Hematopoietic multipotent progenitor cell treated with erythropoietin and hydrocortisone succinate and interleukin-3 and kit ligand, for 17 days (in vitro differentiated cells): ENCODE measurements around the gene ATP10A.
"Not testable (repeated sequence)": the region's sequence is repeated elsewhere in the genome, so short reads cannot be mapped to it uniquely, and the experiment has no call there.

Experiments used
- DNase-seq: peaks from one replicate; pipeline ENCODE4 v3.0.0-alpha.2; 2015; ENCODE audit warnings: low spot score

The ATP10A gene

DNA sequence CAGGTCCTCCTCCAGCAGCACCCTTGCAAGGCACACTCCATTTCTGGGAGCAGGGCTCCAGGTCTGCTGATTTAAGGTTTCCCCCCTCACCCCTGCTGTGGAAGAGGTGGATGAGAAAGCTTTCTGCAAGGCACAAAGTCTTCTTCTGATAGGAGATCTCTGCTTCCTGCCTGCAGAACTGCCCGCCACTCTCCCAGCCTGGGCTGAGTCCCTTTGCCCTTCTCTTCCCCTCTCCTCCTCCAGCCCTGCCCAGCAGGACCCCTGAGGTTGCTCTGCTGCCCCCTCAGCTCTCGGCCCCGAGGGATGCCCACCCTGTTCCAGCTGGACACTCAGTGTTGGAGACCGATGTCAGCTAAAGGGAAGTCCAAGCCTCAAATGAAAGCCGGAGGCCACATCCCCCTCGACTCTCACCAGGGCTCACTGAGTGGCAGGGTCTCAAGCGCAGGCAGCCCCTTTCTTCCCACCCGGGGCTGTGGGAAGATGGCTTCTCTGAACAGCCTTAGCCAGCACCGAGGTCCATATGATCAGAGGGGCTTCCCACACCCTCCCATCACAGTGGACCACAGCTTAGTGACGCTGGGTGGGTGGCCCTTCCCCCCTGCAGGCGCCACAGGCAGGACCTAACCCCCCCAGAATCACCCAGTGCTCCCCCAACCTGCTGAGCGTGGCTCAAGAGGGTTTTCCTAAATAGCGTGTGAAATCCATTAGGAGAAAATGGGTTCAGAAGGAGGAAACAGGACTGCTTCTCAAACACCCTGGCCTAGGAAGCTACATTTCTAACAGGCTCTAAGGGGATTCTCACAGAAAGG lies 4.0 kb downstream of the ATP10A start:
- no peak for DNase-seq

DNA sequence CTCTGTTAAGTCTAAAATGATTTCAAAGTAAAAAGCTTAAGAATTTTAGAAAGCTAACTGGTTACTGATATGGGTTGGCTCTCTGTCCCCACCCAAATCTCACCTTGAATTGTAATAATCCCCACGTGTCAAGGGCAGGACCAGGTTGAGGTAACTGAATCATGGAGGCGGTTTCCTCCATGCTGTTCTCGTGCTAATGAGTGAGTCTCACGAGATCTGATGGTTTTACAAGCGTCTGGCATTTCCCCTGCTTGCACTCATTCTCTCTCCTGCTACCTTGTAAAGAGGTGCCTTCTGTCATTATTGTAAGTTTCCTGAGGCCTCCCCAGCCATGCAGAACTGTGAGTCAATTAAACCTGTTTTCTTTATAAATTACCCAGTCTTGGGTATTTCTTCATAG lies 7.1 kb downstream of the ATP10A start:
- not testable (repeated sequence) for DNase-seq

DNA sequence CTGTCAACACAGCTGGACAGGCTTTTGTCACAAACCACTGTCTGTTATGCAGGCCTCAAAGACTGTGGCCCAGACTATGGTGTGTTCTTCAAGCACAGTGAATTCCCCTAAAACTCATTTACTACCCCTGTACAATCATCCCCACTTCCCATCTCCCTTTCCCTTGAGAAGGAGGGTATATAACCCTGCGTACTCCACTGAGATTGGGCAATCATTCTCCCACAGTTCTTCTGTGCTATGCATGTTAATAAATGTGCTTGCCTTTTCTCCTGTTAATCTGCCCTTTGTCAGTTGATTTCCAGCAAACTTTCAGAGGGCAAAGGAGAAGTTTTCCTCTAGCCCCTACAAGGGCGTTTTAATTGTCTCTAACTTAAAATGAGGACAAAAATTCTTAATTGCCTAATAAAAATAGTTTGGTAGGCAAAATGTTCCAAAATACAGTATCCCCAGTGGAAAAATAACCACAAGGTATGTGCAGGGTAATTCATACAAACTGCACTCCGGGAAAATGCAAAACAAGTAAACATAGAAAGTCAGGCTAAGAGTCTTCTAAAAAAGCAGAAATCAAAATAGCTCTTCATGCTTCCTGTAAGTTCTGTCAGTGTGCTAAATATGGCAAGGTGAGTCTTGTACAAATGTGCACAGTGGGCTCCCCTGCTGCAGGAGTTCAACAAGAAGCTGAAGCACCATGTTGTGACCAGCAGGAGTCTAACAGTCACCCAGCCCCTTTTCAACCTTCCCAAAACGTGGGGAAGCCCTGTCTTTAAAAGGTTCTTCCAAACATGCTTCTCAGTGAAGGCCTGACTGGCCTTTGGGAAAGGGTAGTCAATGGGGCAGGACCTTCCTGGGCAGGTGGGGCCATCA lies 10.2 kb downstream of the ATP10A start:
- DNase-seq = no peak

DNA sequence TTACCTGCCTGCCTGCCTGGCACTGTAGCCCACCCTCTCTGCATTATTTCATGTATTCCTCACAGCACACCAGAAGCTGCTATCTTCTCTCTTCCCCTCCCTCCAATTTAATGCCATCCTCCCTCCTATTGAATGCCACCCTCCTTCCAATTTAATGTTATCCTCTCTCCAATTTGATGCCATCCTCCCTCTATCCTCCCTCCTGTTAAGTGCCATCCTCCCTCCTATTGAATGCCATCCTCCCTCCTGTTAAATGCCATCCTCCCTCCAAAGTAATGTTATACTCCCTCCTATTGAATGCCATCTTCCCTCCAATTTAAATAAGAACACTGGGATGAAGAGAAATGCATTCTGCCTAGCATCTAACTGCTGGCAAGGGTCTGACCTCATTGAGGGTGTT lies 11.1 kb downstream of the ATP10A start:
- no peak for DNase-seq

DNA sequence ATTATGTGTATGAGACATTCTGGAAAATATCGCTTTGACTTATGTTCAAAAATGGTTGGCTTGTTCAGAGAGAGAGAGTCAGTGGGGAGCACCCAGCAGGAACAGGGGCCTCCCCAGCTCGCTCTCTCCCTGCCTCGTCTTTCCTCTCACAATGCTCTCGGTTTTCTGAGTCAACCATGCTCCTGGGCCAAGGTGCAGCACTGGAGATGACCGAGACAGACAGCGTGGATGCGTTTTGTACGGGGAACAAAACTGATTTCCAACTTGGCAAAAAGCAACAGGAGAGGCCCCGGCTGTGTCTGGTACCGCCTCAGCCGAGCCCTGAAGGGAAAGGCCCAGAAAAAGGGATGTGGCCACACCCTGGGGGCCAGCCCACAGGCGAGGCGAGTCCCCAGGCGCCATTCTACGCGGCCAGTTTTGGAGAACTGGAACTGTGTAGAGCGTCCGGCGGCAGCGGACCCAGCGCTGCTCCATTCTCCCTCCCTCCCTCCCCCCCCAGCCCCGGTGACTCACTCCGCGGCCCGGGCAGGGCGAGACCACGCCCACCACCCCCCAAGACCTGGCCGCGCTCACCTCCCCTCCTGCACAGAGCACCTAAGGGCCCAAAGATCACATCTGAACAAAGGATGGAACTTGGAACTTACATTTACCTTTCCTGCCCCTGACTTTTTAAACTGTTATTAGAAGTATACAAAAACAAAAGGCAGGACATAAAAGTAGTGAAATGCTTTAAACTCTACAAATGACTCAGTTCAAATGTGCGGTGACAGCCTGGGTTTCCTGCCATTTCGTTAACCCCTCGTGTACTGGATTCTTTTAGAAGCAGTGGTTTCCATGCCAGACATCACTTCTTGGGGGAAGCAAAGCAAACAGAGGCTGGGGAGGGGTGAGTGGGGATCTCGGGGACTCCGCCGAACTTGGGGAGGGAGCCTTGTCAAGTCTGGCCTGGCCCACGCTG lies 12.7 kb downstream of the ATP10A start:
- DNase-seq = no peak

DNA sequence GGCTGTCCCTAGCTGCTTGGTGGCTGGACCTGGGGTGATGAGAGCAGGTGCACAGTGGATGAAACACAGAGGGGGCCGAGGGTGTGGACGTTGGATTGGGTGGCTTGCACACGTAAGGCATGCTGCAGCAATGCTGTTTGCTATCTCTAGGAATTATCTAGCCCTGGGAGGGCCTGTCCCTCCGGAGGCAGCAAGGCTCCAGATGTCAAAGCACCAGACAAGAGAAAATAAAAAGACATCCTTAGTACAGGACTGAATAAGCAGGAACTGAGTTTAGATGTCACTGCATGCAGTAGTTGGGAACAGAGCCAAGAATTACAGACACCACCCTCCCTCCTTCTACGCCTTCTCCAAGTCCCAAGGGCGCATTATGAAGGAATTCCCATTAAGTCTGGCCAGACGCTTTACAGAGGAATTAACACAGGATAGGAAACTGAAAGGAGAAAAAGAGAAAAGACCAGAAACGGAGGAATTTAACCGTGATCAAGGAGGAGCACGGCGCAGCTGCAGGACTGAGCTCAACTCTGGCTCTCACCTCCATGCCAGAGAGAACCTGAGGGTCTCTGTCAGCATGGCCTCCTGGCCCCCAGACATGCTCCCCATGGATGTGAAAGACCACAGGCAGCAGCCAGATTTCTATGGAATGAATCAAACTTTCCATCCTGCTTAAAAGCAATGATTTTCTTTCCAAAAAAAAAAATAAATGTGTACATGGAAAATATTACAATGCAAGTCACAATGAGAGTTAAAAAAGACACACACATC lies 13.8 kb downstream of the ATP10A start:
- no peak for DNase-seq

DNA sequence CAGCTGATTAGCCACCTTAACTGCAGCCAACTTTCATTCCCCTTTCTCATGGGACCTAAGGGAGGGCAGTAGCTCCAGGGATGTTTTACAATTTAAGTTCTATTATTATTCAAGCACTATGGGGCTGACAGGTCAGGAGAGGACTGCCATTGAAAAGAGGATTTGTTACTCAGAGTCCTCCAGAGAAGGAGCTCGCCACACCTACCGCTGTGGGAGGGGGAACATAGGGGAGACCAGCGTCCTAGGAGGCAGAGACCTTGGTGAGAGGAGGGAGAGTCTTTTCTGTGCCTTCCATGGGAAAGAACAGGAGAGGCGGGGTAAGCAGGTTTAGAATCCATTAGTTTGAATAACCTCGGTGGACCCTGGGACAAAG lies 14.4 kb downstream of the ATP10A start:
- DNase-seq = no peak

DNA sequence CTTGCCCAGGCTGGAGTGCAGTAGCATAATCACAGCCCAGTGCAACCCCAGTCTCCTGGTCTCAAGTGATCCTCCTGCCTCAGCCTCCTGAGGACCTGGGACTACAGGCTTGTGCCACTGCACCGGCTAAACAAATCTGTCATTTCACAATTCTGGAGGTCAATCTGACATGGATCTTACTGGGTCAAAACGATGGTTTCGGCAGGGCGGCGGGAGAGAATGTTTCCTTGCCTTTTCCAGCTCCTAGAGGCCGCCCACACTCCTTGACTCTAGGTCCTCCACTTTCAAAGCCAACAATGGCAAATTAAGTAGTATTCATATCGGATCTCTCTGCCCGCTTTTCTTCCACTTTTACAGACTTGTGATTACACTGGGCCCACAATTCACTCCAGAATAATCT lies 14.8 kb downstream of the ATP10A start:
- no peak for DNase-seq

DNA sequence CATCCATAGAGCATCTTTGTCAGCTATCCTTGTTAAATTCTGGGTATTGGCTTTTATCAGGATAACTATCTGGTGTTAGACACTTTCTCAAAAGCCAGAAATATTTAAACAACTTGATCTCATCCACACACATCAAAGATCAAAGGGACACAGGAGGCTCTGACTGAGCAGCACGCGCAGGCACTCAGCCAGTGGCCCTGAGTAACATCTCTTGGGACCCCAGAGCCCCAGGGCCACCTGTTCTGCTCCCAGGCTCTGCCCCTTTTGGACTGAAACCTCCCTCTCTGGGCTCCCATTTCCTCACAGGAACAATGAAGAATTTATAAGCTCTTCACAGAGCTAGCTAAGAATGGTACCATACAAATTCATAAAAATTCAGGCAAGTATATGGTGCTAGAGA lies 16.1 kb downstream of the ATP10A start:
- no peak for DNase-seq

DNA sequence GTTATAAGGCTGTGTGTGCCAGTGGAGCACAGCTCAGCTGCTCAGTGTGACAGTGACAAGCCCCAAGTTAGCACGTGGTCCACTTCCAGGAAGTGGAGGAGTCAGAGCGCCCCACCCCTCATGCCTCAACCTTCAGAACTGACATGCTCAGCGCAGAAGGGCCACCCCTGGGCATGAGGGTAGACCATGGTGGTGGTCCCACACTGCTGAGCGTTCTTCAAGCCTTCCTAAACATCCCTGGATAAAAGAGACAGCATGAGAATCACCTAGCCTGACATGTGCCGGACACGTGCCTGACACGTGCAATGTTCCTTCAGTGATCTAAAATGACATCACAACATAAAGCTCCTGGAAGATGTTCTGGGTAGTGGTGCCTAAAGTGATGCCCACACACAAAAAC lies 16.8 kb downstream of the ATP10A start:
- DNase-seq = no peak

DNA sequence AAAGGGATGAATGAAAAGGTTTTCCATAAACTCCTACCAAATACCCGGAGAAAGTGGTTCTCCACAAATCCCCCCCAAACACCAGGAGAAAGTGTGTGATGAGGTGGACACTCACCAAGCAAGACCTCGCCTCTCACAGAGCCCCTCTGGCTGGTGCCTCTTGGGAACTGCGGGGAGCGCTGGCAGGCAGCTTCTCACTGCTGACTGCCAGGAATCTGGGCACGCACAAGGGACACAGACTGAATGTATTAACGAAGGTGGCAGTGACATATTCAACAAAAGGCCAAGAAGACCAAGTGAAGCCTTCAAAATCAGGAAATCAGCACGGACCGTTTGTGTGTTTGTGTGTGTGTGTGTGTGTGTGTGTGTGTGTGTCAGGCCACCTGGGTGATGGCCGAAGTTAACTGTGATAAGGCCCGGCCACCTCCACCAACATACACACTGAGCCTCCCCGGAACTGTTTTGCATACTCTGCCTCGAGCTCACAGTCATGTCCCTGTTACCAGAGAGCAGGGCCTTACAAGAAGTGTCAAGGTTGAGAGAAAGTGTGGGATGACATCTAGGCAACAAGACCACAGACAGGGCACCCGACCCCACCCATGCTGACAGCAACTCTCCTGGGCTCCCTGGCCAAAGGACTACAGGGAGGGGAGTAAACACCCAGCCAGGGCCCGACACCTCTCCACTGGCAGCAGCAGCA lies 18.0 kb downstream of the ATP10A start:
- no peak for DNase-seq

DNA sequence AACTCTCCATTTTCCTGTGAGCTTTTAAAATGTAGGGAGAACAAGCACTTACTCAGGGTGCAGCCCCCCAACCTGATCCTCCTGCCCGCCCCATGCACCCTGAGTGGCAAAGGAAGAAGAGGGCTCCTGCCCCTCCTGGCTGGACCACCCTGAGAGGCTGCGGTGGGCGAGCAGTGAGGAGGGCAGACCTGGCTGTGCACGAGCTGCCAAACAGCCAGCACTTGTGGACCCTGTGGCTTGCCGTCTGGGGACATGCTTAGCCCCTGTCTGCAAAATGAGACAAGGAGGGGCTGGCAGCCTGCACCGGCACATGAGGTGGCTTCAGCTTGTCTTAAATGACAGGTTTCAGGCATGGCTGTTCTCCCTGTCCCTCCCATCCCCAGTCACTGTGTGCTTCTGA lies 18.6 kb downstream of the ATP10A start:
- DNase-seq = no peak

DNA sequence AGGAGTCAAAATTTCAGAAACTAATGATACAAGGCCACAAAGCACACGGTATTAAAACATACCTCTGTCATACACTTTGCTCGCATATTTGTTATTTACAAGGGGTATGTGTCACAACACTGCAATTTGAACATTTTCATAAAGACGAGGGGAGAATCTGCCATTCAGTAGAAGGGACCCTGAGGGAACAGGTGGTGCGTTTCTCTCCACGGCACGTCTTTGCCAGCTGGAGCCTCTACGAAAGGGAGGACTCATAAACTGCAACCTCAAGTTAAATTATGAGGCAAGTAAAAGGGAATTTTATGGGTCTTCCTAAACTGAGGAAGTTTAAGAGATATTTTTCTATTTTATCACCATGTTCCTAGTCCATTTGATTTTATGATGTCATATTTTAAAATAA lies 19.1 kb downstream of the ATP10A start:
- no peak for DNase-seq

DNA sequence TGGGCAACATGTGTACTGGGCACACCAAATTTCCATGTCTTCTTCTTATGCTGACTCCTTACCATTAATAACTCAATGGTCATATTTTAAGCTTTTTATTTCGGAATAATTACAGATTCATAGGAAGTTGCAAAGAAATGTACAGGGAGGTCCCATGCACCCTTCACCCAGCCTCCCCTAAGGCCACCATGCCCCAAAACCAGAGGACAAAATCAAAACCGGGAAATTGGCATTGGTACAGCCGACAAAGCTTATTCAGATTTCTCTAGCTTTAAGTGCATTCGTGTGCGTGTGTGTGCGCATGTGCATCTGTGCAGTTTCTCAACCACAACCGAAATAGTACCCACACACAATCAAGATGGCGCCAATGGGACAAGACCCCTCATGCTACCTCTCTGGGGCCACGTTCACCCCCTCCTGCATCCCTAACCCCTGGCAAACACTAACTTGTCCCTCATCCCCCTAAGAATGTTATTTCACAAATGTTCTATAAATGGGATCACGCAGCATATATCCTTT lies 23.4 kb downstream of the ATP10A start:
- no peak for DNase-seq

DNA sequence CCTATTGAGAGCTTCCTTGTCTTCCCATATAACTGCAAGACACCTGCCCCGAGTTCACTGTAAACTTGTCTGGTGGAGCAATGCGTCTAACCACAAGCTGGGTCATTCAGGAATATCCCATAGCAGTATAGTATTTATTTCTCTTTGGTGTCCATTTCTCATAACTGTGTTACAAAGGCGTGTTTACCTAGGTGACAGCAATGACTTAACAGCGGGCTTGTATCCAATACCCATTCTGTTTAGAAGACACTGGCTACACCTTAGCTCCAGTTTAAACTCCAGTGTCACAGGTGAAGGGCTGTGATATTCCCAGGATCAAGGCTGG lies 24.3 kb downstream of the ATP10A start:
- no peak for DNase-seq

DNA sequence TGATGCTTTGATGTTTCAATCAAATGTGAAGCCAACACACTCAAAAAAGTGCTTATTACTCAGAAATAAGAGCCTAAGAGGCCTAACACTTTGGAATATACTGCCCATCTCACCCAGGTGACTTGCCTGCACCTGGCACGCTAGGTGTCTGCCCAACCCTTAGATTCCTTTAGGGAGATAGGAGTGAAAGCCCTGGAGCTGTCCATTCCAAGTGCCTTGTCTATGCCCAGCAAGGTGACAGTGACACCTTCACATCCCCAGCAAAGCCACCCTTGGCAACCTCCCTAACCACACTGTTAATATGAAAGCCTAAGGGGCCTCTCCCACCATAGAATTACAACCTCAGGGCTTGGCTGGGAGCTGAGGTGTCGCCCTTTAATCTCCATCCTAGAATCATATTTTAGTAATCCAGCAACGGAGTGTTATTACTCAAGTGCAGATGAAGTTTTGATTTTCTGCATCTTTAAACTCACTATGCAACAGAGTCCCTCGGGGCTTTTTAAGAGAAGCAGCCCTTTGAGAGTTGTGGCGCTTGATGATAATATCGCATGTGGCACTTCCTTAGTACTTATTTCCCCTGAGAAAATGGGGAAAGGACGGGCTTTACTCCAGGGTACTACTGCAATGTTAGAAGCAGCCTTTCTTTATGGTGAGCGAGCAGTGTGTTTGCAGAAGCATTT lies 24.8 kb downstream of the ATP10A start:
- no peak for DNase-seq

DNA sequence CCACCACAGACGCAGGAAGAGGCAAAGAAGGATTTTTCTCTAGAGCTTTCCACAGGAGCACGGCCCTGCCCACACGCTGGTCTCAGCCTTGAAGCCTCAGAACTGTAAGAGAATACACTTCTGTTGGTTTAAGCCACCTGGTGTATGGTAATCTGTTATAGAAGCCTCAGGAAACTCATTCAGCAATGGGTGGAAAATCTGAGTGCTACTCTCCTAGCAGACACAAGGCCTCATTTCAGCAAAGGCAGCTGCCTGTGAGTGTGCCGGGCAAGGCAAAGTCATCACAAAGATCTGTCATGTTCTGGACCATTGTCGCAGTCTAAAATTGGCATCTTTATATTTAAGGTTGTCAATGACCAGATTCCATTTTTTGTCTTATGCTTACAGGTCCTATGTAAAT lies 31.0 kb downstream of the ATP10A start:
- no peak for DNase-seq

DNA sequence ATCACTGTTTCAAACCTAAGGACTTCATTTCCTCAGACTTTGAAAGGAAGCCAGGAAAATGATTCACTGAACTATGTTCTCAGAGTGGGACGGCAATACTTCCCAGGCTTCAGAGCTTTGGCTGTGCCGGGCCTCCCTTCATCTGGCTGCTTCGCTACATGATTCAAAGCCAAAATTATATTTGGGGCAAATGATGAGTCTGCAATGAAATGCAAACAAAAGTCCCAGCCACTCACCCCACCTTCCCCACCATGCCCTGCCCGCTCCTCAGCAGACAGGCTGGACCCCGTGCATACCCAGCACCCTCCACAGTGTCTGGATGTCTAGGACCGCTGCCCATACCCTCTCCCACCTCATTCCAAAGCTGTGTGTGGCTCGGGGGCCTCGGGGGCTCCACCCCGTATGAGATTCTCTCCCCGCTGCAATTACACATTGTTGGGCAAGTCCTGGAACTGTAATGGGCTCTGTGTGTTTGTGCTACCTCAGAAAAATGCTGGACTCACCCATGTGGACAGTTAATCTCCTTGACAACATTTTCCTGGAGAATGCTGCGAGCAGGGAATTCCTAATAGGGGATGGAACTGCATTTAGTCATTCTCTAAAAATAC lies 32.2 kb downstream of the ATP10A start:
- DNase-seq = no peak

DNA sequence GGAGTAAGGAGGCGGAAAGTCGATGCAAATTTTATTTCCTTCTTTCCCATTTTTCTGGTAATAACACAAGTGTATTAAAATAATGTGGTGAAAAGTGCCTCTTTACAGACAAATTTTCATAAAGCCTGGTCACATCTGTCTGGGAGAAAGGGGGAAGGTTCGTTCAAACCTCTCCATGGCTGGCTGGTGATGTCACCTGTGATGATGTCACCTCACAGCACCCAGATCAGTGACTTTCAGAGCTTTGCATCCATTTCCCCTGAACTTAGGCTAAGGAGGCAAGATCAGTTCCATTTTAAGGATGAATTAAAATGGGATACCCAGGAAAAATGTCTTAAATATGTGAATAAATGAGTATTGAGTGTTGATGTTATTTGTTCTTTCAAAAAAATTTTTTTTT lies 34.1 kb downstream of the ATP10A start:
- DNase-seq = no peak

DNA sequence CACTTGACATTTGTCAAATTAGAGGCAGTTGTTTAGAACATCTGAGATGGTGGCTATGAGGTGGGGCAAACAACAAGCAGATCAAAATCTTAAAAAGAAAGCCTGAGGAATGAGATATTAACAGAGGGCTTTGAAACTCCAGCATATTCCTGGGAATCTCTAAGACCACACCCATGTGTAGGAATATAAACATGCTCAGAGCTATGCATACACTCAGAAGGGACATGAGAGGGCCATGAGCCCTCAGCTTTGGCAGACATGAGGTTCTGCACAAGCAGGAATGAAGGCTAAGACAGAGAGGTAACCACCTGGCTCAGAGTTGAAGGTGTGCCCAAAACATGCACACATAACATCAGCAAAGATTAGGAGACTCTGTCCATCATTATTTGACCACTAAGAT lies 37.9 kb downstream of the ATP10A start:
- DNase-seq = no peak
